ENCODE measurements around the gene PRF1. TPM values are rescaled to one million over a fixed set of nuclear protein-coding genes. Genes with fewer than 3 reads are reported as not detected.
"Not testable (repeated sequence)": the region's sequence is repeated elsewhere in the genome, so short reads cannot be mapped to it uniquely, and the experiment has no call there.

The PRF1 gene
- total RNA-seq, 4 donors from 2014 or later, result 0.18 to 2.1 (median 0.31) TPM; not detected in 1

GRCh38 chr10:70634011-70634410, 31.5 kb upstream of the PRF1 start:
- Histone ChIP-seq H3K36me3 (no peaks in the 10 kb centered on the region), H3K27ac (no peak overlapping the region), H3K9me3 (no peaks in the 10 kb centered on the region), H3K27me3 (no peaks in the 10 kb centered on the region), H3K4me3 (no peak overlapping the region), H3K4me1 (no peaks in the 10 kb centered on the region)
- in situ Hi-C loops (cut with MboI; ENCODE audit: low sequenced_read_pairs in 4 of 4) (no loop called here), intact Hi-C loops (cut with DNase I; ENCODE audit: low total_unique reads) (no loop called here)
- DNase-seq (no peak), ATAC-seq (no peak)
- TF ChIP-seq POLR2A (IDR thresholded peaks at IDR 0.05) (no peak), CTCF (IDR thresholded peaks at IDR 0.05 in 4 of 5, conservative IDR thresholded peaks at IDR 0.05 in 1 of 5) (no peak)

GRCh38 chr10:70631735-70632134, 29.2 kb upstream of the PRF1 start:
- ATAC-seq; in situ Hi-C loops (cut with MboI; ENCODE audit: low sequenced_read_pairs in 4 of 4); H3K27ac ChIP-seq; intact Hi-C loops (cut with DNase I; ENCODE audit: low total_unique reads); H3K9me3 ChIP-seq; H3K4me1 ChIP-seq; H3K27me3 ChIP-seq; DNase-seq; H3K36me3 ChIP-seq; H3K4me3 ChIP-seq: not testable (repeated sequence)

GRCh38 chr10:70629338-70629737, 26.8 kb upstream of the PRF1 start:
- Histone ChIP-seq H3K4me1 (no peaks in the 10 kb centered on the region), H3K36me3 (no peaks in the 10 kb centered on the region), H3K27me3 (no peaks in the 10 kb centered on the region), H3K9me3 (no peaks in the 10 kb centered on the region), H3K4me3 (no peak overlapping the region), H3K27ac (no peak overlapping the region)
- no peak for TF ChIP-seq POLR2A (IDR thresholded peaks at IDR 0.05)
- TF ChIP-seq CTCF (IDR thresholded peaks at IDR 0.05 in 4 of 5, conservative IDR thresholded peaks at IDR 0.05 in 1 of 5), result no peak
- ATAC-seq, result no peak
- intact Hi-C loops (cut with DNase I; ENCODE audit: low total_unique reads), result no loop called here
- in situ Hi-C loops (cut with MboI; ENCODE audit: low sequenced_read_pairs in 4 of 4), result no loop called here
- DNase-seq, result no peak

- intact Hi-C loops (cut with DNase I; ENCODE audit: low total_unique reads), result no loop called here
- in situ Hi-C loops (cut with MboI; ENCODE audit: low sequenced_read_pairs in 4 of 4), result no loop called here
Observed at GRCh38 chr10:70626056-70626455, 23.5 kb upstream of the PRF1 start.

More at GRCh38 chr10:70626056-70626455, 23.5 kb upstream of the PRF1 start:
- DNase-seq, result no peak
- TF ChIP-seq CTCF (IDR thresholded peaks at IDR 0.05 in 4 of 5, conservative IDR thresholded peaks at IDR 0.05 in 1 of 5) (no peak), POLR2A (IDR thresholded peaks at IDR 0.05) (no peak)
- Histone ChIP-seq H3K27ac (no peak overlapping the region), H3K4me1 (no peaks in the 10 kb centered on the region), H3K4me3 (no peak overlapping the region), H3K27me3 (no peaks in the 10 kb centered on the region), H3K9me3 (no peaks in the 10 kb centered on the region), H3K36me3 (no peaks in the 10 kb centered on the region)
- ATAC-seq, result no peak

Measured in gastrocnemius medialis (tissue), 4 donors.